RCC 7860 (cell line): Measurements from ENCODE around the gene ACSF3.
"Not testable (repeated sequence)": the region's sequence is repeated elsewhere in the genome, so short reads cannot be mapped to it uniquely, and the experiment has no call there.

Experiments
- DNase-seq: peaks from one replicate; pipeline ENCODE4 v3.0.0-alpha.2; 2015; ENCODE audit warnings: low spot score
- FAIRE-seq: peaks from 2 replicates; lab custom pipeline; 2012; peaks lifted over from hg19 to GRCh38; lab: Jason Lieb, UNC

The ACSF3 gene

DNA sequence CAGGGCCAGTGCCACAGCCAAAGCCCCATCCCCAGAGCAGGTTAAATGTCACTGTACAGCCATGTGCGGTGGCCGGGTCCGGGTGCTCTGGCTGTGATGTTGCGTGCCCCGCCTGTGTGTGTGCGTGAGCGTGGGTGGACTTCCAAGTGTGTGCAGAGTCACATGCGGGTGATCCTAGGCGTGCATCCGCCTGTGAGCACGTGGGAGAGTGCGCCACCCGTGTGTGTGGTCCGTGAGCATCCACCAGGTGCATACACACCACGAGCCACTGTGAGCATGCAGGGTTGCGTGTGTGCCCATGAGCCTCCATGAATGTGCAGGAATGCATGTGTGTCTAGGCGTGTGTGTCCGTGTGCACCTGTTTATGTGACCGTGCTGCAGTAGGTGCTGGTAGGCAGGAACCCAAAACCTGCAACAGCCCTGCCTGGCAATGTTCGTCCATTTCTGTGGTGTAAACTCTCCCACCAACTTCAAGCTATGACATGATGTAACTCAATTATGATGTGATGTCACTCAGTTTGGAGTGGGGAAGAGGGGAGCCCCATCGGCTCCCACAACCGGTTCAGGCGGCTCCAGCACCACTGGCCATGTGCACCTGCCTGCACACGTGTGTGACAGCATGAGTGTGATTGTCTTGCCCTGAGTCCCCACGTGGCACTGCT, 37.6 kb upstream of the ACSF3 start:
- DNase-seq = no peak
- FAIRE-seq = no peak

DNA sequence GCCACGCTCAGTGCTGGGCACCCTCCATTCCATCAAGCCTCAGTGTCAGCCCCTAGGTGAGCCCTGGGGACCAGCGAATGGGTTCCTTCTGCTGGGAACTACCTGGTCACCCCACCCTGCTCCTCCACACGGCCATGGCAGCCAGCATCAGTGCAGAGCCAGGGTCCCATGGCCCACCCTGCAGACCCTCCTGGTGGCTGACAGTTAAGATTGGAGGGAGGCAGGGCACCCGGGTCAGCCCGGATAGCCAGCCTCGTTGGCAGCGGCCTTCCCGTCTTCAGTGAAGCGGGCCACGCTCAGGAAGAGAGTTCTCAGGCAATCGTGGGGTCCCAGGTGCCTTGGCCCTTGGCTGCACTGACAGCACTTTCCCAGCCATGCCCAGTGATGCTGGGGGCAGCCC, 37.1 kb upstream of the ACSF3 start:
- no peak for FAIRE-seq
- no peak for DNase-seq

DNA sequence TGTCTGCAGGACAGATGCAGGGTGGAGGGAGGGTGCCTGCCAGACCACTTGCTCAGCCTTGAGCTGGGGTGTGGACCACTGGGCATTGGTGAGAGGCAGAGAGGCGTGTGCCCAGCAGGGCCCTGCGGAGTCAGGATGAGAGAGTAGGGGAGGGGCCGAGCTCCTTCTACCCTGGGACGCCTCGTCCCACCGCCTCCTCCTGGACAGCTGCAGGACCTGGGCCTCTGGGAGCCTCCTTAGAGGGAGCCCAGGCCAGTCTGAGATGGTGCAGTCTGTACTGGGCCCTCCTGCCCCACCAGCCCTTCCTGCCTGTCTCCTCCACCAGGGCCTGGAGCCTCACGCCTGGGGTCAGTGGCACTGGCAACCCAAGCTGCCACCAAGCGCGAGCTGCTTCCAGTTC, 35.9 kb upstream of the ACSF3 start:
- DNase-seq (no peak), FAIRE-seq (no peak)

DNA sequence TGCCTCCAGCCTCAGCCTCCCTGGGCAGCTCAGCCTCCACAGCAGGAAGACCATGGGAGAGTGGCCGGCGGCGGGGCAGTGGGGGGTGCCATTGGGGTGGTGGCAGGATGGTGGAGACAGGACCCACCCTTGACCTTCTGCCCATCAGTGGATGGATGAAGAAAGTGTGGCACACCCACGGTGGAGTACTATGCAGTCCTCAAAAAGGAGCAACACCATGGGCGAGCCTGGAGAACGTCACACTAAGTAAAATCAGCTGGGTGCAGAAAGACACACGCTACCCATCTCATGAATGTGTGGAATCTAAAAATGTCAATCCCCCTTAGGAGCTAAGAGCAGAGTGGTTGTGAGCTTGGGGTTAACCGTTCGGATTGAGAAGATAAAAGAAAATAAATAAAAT, 34.8 kb upstream of the ACSF3 start:
- DNase-seq = no peak
- FAIRE-seq = no peak

DNA sequence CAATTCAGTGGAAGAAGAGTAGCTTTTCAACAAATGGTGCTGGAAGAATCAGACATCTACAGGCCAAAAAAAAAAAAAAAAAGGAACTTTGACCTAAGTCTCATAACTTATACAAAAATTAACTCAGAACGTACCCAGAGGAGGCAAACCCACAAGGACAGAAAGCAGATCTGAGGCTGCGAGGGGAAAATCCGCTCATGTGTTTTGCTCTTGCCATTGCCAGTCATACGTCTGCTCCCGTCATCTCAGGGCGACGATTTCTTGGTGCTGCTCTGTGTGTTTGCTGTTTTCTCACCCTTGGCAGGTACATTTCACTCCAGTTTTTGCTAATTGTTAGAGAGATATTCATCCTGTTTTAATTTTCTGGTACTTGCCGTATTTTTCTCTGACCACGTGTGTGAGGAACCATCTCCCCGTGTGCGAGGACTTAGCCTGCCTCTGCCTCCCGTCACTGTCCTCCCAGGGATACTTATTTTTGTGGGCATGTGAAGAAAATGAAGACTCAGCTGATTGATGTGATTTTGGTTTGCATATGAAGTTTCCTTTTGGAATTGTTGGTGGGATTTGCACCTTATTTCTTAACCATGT, 33.4 kb upstream of the ACSF3 start:
- FAIRE-seq = no peak

DNA sequence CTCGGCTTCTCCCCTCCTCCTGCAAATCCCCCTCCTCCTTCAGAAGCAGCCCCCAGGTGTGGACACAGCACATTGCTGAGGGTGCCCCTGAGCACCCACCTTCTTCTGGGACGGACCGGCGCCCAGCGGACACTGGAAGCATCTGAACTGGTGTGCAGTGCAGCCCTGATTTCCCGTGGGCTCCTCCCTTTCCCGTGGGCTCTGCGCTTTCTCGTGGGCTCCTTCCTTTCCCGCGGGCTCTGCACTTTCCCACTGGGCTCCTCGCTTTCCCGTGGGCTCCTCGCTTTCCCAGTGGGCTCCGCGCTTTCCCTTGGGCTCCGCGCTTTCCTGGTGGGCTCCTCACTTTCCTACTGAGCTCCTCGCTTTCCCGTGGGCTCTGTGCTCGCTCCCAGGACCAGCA, 32.6 kb upstream of the ACSF3 start:
- FAIRE-seq (no peak), DNase-seq (no peak)

More for the DNA sequence above, 33.4 kb upstream of the ACSF3 start:
- DNase-seq = no peak

DNA sequence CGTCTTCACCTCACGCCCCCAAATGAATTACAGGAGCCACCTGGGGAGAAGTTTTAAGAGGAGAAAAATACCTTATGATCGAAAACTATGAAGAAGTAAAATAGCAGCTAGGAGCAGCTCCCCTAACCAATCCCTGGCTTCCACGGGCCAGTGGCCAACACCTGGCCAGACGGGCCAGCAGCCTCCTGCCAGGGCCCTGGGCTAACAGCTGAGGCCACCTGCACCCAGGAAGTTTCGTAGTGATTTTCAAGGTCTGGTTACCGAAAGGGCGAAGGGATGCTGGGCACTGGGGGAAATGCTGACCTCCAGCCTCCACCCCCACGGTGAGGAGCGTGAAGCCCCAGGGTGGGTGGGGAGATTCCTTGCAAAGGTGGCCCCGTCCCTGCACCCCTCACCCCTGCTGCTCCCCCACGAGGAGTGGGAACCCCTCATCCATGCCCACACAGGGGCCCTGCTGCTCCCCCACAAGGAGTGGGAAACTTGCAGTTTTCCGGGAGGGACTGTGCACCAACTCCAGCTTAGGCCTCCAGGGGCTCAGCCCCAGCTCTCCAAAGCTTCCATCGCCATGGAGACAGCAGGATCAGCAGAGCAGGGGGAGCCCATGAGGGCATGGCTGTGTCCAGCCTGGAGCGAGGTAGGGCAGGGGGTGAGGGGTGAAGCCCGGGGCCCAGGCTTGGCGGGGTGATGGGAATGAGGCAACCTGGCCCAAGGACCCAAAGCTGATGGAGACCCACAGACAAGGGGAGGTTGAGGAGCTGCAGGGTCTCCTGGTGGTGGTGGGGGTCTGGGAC, 31.9 kb upstream of the ACSF3 start:
- no peak for DNase-seq
- no peak for FAIRE-seq

DNA sequence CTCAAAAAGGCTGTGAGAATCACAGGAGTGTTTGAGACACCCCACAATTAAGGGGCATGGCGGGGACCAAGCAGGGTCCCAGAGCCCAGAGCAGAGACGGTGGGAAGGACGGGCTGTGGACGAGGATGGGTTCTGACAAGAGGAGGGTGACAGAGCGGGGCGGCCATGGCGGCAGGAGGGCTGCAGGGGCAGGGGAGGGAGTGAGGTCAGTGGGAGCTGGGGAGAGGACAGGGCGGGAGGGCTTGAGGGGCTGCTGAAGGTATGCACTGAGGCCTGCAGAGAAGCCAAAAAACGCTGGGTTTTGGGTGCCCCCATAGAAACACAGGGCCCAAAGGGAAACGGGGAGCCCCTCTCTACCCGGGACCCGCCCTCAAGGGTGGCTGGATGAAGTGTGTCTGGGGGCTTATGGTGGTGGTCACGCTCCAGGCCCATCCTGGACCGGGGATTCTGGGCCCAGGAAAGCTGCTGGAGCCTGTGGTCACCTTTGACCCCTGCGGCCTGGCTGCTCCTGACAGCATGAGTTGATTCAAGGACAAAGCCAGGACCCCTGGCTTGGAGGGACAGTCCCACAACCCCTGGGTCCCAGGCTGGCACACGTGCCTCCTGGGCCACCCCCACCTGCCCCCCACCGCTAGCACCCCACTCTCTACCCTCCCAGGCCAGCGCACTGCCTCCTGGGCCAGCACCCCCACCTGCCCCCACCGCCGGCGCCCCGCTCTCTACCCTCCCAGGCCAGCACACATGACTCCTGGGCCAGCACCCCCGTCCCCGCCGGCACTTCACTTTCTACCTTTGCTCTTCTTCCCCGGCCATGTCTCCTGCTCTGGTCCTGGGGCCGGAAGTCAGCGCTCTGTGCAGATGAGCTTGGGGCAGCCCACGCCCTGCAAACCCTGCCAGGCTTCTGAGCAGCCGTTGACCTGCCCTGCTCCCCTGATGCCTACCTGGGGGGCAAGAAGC, 31.0 kb upstream of the ACSF3 start:
- FAIRE-seq = no peak
- DNase-seq = no peak

DNA sequence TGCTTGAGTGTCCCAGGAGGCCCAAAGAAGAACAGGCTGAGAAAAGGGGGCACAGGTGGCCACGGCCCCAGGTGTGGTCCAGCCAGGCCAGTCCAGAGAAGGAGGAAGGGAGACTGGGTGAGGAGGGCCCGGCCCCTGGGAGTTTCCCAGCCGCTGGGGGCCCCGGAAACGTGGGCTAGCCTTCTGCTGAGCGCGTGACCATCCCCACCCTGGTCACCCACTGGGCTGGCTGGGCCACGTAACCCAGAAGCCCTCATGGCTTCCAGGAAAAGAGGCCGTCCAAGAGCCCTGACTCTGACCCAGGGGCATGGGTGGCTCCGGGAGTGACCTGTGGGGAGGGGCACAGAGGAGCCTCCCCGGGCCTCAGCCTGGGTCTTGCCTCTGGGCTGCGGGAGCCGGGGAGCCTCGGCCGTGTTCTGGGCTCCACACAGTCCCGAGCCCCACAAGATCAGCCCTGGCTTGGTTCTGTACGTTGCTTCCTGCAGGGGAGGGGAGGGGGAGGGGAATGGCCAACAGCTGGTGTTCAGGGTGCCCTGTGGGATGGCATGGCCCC, 29.8 kb upstream of the ACSF3 start:
- DNase-seq (no peak), FAIRE-seq (no peak)

DNA sequence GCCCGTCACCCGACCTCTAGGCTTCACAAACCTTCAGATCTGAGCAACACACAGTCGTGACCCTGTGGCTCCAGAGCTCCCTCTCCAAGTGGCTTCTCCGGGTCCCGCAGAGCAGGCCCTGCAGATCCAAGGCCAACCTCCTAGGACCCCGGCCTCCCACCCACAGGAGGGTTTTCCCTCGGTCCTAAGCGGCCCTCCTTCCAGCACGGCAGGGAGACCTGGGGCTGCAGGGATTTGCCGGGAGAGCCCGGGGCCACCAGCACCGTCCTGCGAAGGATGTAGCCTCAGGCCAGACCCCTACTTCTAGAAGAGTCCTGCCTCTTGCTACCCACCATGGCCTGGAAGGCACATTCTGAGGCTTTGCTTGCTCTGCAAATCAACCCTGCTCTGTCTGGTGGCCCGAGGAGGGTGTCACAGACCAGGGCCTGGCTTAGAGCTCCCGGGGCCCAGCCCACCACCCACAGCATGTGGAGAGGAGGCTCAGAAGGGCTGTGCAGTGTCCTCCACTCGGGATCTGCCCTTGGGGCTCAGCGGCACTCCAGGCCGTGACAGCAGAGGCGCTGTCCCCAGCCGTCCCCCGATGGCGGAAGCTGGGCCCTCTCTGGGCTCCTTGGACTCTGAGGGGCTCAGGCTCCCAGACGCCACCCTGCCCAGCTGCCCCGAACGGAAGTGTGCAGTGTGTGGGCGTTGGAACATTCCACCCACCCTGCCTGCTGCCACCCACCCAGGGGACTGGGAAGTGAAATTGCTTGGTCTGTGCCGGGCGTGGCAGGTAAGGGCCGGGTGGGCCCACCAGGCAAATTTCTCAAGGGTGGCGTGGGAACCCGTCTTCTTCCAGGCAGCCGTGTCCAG, 28.8 kb upstream of the ACSF3 start:
- no peak for DNase-seq
- no peak for FAIRE-seq

DNA sequence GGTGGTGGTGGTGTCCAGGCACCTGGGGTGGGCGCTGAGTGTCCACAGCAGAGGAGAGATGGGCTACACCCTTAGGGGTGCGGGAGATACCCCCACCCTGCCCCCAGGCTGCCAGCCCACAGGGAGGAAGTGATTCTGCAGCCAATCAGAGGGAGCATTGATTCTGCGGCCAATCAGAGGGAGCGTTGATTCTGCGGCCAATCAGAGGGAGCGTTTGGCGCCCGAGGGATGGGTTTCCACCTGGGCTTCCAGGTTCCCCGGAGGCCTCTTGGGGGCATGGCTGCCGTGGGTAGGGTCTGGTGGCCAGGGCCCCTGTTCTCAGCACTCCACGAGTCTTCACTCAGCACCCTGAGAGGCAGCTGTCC, 28.2 kb upstream of the ACSF3 start:
- DNase-seq (no peak), FAIRE-seq (no peak)

DNA sequence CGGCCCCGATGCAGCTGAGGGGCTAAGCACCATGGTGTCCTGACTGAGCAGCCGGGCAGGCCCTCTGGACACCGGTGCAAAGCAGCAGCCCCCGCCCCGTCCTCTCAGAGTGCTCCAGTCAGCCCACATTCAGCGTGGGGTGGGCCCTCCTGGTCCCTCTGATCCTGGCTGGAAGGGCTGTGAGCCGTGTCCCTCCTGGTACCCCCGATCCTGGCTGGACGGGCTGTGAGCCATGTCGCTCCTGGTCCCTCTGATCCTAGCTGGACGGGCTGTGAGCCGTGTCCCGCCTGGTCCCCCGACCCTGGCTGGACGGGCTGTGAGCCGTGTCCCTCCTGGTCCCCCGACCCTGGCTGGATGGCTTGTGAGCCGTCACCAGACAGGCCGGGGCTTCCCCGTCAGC, 26.9 kb upstream of the ACSF3 start:
- FAIRE-seq (no peak), DNase-seq (no peak)

DNA sequence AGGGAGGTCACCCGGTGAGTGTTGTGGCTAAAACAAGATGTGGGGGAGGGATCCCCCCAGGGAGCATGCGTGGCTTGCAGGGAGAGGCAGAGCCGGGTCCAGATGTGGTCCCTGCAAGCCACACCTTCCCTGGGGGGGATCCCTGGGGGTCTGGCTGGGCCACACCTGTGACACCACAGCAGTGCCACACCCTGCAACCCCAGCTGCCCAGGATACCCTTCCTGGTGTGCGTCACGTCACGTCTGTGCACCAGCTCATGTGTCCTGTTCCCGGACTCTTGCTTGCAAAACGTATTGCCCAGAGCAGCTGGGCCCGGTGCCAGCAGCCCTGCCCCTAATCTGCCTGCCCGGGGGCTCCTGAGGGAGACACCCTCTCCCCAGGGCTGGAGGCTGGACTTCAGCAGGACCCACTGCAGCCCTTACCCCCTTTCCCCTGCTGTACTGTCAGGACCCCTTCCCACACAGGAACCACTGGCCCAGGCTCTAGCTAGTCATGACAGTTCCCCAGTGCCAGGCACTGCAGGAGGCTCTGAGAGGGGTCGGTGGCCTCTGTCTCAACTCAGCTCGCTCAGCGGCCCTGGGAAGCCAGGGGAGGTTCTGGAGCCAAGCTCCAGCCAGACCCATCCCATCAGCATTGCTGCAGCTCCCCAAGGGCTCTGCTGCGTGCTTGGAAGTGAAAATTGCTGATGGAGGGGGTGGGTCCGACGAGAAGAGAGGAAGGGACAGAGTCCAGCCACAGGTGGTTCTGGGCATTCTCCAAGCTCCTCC, 25.8 kb upstream of the ACSF3 start:
- DNase-seq = no peak
- no peak for FAIRE-seq

DNA sequence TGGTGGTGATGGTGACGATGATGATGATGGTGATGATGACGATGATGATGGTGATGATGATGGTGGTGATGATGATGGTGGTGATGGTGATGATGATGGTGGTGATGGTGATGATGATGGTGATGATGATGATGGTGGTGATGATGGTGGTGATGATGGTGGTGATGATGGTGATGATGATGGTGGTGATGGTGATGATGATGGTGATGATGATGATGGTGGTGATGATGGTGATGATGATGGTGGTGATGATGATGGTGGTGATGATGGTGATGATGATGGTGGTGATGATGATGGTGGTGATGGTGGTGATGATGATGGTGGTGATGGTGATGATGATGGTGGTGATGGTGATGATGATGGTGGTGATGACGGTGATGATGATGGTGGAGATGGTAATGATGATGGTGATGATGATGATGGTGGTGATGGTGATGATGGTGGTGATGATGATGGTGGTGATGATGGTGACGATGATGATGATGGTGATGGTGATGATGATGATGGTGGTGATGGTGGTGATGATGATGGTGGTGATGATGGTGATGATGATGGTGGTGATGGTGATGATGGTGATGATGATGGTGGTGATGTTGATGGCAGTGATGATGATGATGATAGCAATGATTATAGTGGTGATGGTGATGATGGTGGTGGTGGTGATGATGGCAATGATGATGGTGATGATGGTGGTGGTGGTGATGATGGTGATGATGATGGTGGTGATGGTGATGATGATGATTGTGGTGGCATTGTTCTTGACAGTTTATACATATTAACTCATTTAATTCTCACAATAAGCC, 24.6 kb upstream of the ACSF3 start:
- FAIRE-seq, DNase-seq: not testable (repeated sequence)

DNA sequence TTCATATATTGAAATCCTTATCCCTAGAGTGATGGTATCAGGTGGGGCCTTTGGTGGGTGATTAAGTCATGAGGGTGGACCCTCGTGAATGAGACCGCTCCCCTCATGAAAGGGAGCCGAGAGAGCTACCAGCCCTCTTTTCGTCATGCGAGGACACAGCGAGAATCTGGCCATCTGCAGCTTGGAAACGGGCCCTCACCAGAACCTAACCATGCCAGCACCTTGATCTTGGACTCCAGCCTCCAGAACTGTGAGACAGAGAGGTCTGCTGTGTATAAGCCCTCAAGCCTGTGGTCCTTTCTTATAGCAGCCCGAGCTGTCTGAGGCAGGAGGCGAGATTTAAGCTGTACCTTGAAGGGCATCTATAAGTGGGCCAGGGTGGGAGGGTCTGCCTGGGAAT, 23.7 kb upstream of the ACSF3 start:
- DNase-seq (no peak), FAIRE-seq (no peak)

DNA sequence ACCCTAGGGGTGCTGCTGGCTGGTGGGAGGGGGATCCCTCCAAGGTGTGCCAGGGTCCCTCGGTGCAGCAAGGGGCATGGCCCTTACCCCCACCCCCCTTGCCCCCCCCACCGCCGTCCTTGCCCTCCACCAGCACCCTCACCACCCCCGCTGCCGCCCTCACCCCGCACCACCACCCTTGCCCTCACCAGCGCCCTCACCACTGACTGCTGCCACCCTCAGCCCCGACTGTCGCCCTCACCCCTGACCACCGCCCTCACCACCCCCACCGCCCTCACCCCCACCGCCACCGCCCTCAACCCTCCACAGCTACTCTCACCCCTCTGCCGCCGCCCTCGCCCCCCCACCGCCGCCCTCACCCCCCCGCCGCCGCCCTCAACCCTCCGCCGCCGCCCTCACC, 23.1 kb upstream of the ACSF3 start:
- no peak for FAIRE-seq
- no peak for DNase-seq

DNA sequence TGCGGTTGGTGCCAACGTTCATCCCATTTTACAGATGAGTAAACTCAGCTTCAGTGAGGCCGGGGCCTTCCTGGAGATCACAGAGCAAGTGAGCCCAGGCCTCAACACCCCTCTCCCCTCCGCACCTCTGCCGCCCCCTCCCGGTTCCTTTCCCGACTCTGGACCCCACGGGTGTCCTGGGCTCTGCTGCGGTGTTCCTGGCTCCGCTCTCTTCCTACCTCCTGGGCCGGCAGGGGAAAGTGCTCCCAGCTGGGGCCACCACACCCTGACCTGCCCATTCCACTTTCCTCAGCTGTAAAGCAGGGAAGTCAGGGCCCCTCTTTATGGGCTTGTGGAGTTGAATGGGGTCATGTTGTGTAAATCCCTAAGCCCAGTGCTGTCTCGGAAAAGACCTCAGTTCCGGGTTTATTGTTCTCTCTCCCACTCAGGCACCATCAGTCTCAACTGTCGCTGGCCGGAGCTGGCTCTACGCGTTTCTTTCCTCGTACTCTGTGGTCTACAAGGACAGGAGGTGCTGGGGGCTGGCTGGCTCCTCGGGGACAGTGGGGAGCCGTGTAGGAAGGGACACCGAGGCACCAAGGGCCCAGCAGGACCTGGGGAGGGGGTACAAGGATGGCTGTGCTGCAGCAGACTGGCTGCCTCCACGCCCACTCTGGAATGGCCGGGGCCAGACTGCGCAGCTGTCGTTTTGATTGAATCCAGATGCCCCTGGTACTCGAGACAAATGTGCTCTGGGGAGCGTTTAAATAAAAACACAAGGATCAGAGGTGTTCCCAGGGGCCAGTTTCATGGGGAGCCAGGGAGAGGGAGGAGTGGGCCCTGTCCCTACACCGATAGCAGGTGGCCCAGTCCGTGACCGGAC, 21.7 kb upstream of the ACSF3 start:
- no peak for DNase-seq
- FAIRE-seq = no peak
